ENCODE data around the gene LPP. TPM values are rescaled to one million over a fixed set of nuclear protein-coding genes. Genes with fewer than 3 reads are reported as not detected.
A peak's percentile ranks its signal among the peaks of the same experiment; 100 is the strongest.

LPP gene
- total and polyA plus RNA-seq, 8 donors: 8.0 to 885 (median 305) TPM

DNA sequence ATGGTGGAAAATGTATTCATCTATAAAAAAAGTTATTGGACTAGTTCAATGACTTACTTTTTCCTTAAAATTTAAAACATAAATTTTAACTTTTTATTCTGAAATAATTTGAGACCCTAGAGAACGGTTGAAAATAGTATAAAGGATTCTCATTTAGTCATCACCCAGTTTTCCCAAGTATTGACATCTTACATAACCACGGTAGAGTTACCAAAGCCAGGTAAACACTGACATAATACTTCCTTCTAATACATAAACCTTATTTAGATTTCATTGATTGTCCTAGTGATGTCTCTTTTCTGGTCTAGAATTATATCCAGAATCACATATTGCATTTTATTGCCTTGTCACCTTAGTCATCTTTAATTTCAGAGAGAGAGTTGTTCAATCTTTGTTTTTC, 319.1 kb downstream of the LPP start:
- peaks cover 0 to 63% (median 35%) of the 10 kb centered on the region in 4 donors for H3K4me1 ChIP-seq

DNA sequence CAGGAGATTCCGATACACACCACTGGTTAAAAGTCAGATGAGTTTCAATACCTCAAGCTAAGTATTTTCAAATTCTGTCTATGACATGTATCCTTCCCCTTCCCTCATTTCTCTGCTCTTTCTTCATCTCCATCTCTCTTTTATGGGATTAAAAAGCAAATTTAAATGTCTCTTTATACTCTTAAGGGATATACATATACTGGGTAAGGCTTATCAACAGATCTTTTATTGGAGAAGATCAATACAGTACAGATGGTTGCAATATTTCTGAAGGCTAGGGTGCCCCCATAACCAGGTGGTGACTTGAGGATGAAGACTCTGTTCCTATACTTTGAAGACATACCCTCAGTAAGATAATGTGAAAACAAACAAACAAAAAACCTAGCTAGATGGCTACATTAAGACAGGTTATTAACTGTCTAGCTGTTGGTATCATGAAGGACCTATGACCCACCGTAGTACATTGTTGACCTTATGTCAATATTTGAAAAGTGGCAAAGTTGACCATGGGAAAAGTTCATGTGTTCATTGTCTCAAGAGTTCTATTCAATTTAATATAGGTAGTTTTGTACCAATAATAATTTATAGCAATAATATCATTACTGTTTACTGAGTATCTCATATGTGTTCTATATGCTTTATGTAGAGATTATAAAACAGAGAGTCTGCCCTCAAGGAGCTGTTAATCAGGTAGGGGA, 319.8 kb downstream of the LPP start:
- Histone ChIP-seq H3K27ac (no peak overlapping the region), H3K36me3 (no peaks in the 10 kb centered on the region), H3K4me3 (no peak overlapping the region), H3K9me3 (no peaks in the 10 kb centered on the region), H3K4me1 (peaks cover 0 to 56% (median 28%) of the 10 kb centered on the region in 4 donors), H3K27me3 (no peaks in the 10 kb centered on the region)
- no peak for TF ChIP-seq EP300 (IDR thresholded peaks at IDR 0.05)
- TF ChIP-seq POLR2AphosphoS5 (IDR thresholded peaks at IDR 0.05): no peak
- no peak for TF ChIP-seq POLR2A (IDR thresholded peaks at IDR 0.05)
- TF ChIP-seq, protein P1, sequence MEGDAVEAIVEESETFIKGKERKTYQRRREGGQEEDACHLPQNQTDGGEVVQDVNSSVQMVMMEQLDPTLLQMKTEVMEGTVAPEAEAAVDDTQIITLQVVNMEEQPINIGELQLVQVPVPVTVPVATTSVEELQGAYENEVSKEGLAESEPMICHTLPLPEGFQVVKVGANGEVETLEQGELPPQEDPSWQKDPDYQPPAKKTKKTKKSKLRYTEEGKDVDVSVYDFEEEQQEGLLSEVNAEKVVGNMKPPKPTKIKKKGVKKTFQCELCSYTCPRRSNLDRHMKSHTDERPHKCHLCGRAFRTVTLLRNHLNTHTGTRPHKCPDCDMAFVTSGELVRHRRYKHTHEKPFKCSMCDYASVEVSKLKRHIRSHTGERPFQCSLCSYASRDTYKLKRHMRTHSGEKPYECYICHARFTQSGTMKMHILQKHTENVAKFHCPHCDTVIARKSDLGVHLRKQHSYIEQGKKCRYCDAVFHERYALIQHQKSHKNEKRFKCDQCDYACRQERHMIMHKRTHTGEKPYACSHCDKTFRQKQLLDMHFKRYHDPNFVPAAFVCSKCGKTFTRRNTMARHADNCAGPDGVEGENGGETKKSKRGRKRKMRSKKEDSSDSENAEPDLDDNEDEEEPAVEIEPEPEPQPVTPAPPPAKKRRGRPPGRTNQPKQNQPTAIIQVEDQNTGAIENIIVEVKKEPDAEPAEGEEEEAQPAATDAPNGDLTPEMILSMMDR (IDR thresholded peaks at IDR 0.05): no peak
- WGBS, 5 donors: 72 to 87% (median 77%) methylated on average over 2 of the region's 2 CpGs
- intact Hi-C loops (cut with DNase I; ENCODE audit: low total_unique reads): no loop called here
- no peak for DNase-seq

More for the DNA sequence above, 319.1 kb downstream of the LPP start:
- Histone ChIP-seq H3K9me3 (no peaks in the 10 kb centered on the region), H3K27ac (peak overlapping the region in 1 of 5 donors; percentile 43), H3K27me3 (no peaks in the 10 kb centered on the region), H3K36me3 (no peaks in the 10 kb centered on the region), H3K4me3 (no peak overlapping the region)
- TF ChIP-seq EP300 (IDR thresholded peaks at IDR 0.05) (no peak), POLR2A (IDR thresholded peaks at IDR 0.05) (no peak), POLR2AphosphoS5 (IDR thresholded peaks at IDR 0.05) (no peak)
- TF ChIP-seq, protein P1 (IDR thresholded peaks at IDR 0.05): no peak
- intact Hi-C loops (cut with DNase I; ENCODE audit: low total_unique reads): no loop called here
- 82 to 95% (median 94%) methylated on average over 2 of the region's 2 CpGs for WGBS, 5 donors
- DNase-seq: no peak

DNA sequence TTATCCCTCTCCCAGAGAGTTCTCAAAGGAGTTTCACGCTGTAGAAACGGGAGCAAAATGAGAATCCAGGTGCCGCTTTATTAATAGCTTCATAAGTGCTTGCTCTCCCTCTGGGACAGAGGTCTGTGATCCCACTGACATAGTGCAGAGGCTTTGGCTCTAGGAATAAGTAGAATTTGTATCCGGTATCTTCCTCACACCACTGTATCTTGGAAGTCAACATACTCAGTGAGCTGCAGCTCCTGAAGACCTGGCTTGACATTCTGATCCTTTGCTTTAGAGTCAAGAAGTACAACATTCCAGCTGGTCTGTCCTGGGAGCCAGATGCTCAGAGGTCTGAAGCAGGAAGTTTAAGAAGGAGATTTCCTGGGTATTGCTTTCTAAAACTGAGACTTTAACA, 323.0 kb downstream of the LPP start:
- TF ChIP-seq, protein P1 (IDR thresholded peaks at IDR 0.05): no peak
- TF ChIP-seq EP300 (IDR thresholded peaks at IDR 0.05) (no peak), POLR2AphosphoS5 (IDR thresholded peaks at IDR 0.05) (no peak), POLR2A (IDR thresholded peaks at IDR 0.05) (no peak)
- Histone ChIP-seq H3K9me3 (no peaks in the 10 kb centered on the region), H3K27ac (peak overlapping the region in 3 of 5 donors; percentile 11 to 47 (median 21)), H3K4me3 (no peak overlapping the region), H3K4me1 (peaks cover 0 to 58% (median 22%) of the 10 kb centered on the region in 4 donors), H3K27me3 (no peaks in the 10 kb centered on the region), H3K36me3 (no peaks in the 10 kb centered on the region)
- WGBS, 5 donors: 68 to 84% (median 74%) methylated on average over 4 of the region's 4 CpGs
- intact Hi-C loops (cut with DNase I; ENCODE audit: low total_unique reads): no loop called here
- DNase-seq: no peak

DNA sequence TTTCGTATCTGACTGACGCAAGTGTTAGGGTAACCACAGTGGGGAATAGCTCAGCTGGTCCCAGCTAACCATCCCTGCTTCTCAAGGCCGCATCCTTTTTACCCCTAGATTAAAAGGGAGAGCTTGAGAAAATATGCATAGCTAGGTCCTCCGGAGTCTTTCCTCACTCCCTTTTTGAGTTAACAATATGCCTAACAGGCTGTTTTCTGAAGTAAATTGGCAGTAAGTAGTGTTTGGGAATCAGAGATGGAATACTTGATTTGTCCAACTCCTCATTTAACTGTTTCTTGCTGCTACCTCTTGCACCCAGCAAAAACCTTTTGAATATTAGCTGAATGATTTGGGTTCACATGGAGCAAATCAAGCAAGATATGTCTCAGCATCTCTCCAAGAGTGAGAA, 326.1 kb downstream of the LPP start:
- DNase-seq: no peak
- H3K9me3 ChIP-seq: no peaks in the 10 kb centered on the region
- no peak overlapping the region for H3K4me3 ChIP-seq
- peaks cover 0 to 49% (median 22%) of the 10 kb centered on the region in 4 donors for H3K4me1 ChIP-seq
- H3K27me3 ChIP-seq: no peaks in the 10 kb centered on the region
- intact Hi-C loops (cut with DNase I; ENCODE audit: low total_unique reads): no loop called here
- WGBS, 5 donors: 89 to 95% (median 91%) methylated on average over 4 of the region's 4 CpGs
- TF ChIP-seq EP300 (IDR thresholded peaks at IDR 0.05): no peak
- TF ChIP-seq POLR2A (IDR thresholded peaks at IDR 0.05): no peak
- TF ChIP-seq, protein P1 (IDR thresholded peaks at IDR 0.05): no peak
- TF ChIP-seq POLR2AphosphoS5 (IDR thresholded peaks at IDR 0.05): no peak
- peaks cover 4 to 9% (median 7%) of the 10 kb centered on the region in 4 donors for H3K36me3 ChIP-seq
- H3K27ac ChIP-seq: no peak overlapping the region

Data from stomach (tissue), 9 donors.